GM12864 (cell line): ENCODE data around the gene VEPH1.

Experiments
- DNase-seq: peaks from one replicate; pipeline ENCODE4 v3.0.0-alpha.2; 2011; ENCODE audit warnings: low read depth
- H3K4me3 ChIP-seq: 2 replicates; pipeline ENCODE4 v1.5.1; 2011; ENCODE audit warnings: mild to moderate bottlenecking, low read depth, low read length, control low read depth
- CTCF ChIP-seq: IDR thresholded peaks from 2 replicates; pipeline ENCODE4 v1.5.1; 2011; ENCODE audit warnings: low read depth, mild to moderate bottlenecking, moderate library complexity, low read length, control low read depth, inconsistent platforms; ENCODE audit errors: missing control alignments

The VEPH1 gene

GRCh38 chr3:157274644-157275137 lies 228.5 kb downstream of the VEPH1 start:
- no peak for DNase-seq
- H3K4me3 ChIP-seq: no peak overlapping the region
- TF ChIP-seq CTCF: no peak

GRCh38 chr3:157271283-157271882 lies 231.8 kb downstream of the VEPH1 start:
- TF ChIP-seq CTCF: no peak
- H3K4me3 ChIP-seq: no peak overlapping the region
- no peak for DNase-seq

GRCh38 chr3:157268026-157268425 lies 235.2 kb downstream of the VEPH1 start:
- no peak for DNase-seq
- TF ChIP-seq CTCF: no peak
- H3K4me3 ChIP-seq: no peak overlapping the region

- H3K4me3 ChIP-seq: no peak overlapping the region
- no peak for TF ChIP-seq CTCF
- DNase-seq: no peak
Observed at GRCh38 chr3:157265931-157266330, 237.3 kb downstream of the VEPH1 start.

GRCh38 chr3:157263027-157263426 lies 240.2 kb downstream of the VEPH1 start:
- H3K4me3 ChIP-seq: no peak overlapping the region
- DNase-seq: no peak
- TF ChIP-seq CTCF: no peak

- H3K4me3 ChIP-seq: no peak overlapping the region
- DNase-seq: no peak
- TF ChIP-seq CTCF: no peak
Observed at GRCh38 chr3:157261000-157261399, 242.2 kb downstream of the VEPH1 start.

GRCh38 chr3:157259825-157260224 lies 243.4 kb downstream of the VEPH1 start:
- no peak for DNase-seq
- no peak overlapping the region for H3K4me3 ChIP-seq
- no peak for TF ChIP-seq CTCF
